ENCODE data around the gene STX16.

DNA sequence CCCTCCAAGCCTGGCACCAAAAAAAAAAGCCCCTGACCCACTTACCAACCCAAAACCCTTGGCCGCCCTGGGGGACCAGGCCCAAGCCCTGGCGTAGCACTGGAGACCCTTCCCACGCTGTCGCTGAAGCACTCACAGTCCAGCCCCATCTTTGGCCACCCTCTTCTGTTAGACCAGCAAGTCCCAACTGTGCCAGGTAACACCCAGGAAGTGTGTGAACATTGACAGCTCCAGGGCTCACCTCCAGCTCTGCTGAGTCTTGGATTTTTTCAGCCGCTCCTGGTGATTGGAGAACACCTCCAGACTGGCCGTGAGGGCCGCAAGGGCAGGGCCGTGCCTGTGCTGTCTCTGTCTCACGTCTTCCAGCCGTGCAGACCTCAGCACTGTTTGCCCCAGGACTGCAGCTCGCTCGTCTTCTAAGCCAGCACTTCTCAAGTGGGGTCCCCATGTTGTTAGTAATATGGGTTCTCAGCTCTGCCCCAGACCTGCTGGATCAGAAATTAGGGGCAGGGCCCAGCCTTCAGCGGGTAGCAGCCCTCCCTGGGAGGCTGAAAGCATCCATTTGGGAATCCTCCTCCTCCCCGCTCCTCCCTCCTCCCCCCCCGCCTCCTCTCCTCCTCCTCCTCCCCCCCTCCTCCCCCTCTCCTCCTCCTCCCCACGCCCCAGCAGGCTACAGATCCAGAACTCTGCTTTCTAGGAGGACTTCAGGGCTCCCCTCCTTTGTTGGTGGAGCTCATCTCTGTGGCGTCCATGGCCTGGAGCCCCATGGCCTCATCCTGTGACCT, 59.6 kb downstream of the STX16 start:
- TF ChIP-seq CTCF (IDR thresholded peaks at IDR 0.05) (no peak), POLR2A (IDR thresholded peaks at IDR 0.05) (no peak), POLR2AphosphoS5 (IDR thresholded peaks at IDR 0.05) (no peak)

Measured in sigmoid colon (tissue), 4 donors.